G401.6 (cell line): ENCODE results near the gene PAOX.
A peak's percentile ranks its signal among the peaks of the same experiment; 100 is the strongest.

ENCODE experiments used
- FAIRE-seq: peaks from 2 replicates; lab custom pipeline; 2012; peaks lifted over from hg19 to GRCh38; lab: Jason Lieb, UNC

PAOX gene

GRCh38 chr10:133388236-133388972, 9.3 kb downstream of the PAOX start:
- peak; percentile 81 for FAIRE-seq

GRCh38 chr10:133388973-133389818, 10.1 kb downstream of the PAOX start:
- FAIRE-seq = no peak

DNA sequence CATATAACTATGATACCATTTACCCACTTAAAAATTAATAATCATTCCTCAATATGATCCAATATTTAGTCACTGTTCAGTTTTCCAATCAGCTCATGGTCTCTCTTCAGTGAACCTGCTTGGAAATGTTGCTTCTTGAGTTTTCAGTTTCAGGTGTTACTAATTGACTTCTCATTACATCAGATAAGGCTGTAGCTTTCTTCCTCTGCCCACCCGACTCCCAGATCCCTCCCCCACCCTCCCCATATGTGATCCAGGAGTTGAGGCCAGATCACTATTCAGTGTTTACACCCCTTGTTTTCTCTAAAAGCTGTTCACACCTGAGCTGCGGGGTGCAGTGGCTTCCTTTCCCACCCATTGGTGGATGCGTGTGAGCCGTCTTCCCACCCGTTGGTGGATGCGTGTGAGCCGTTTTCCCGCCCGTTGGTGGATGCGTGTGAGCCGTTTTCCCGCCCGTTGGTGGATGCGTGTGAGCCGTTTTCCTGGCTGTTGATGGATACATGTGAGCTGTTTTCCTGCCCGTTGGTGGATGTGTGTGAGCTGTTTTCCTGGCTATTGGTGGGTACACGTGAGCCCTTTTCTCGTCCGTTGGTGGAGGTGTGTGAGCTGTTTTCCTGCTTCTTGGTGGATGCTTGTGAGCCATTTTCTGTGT, 11.7 kb downstream of the PAOX start:
- no peak for FAIRE-seq

DNA sequence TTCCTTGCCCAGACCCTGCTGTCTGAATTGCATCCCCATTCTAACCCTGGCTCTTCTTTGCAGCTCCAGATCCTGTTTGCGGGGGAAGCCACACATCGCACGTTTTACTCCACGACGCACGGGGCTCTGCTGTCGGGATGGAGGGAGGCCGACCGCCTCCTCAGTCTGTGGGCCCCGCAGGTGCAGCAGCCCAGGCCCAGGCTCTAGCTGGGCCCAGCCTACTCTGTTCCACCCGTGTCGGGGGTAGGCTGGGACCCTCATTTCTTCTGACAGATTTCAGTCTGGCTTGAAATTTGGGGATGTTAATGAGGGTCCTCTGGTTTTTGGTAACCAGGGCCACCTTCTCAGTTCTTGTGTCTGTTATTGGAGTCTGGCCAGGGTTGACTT, 12.2 kb downstream of the PAOX start:
- no peak for FAIRE-seq

- FAIRE-seq = no peak
Measured at GRCh38 chr10:133391761-133392518, 12.9 kb downstream of the PAOX start.

- FAIRE-seq = peak; percentile 88
Measured at GRCh38 chr10:133393401-133394063, 14.5 kb downstream of the PAOX start.

DNA sequence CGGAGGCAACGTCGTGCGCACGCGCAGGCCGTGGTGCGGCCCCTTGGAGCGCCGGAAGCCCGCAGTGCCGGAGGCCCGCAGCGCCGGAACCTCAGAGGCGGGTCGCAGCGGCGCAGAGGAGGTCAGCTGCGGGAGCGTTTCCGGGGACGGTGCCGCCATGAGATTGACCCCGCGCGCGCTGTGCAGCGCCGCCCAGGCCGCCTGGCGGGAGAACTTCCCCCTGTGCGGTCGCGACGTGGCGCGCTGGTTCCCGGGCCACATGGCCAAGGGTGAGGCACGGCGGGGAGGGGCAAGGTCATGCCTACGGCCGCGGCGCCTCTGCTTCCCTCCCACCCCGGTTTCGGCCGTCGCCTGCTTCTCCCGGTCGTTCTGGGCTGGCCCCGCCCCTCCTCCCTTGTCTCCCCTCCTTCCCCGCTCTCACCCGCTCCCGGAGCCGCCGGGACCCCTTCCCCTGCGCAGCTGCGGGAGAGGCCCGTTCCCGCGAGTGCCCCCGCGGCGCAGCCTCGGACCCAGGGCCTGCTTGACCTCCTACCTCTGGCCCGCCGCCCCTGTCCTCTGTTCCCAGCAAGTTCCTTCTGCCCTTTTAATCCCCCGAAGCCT, 15.1 kb downstream of the PAOX start, which contains the start of gene MTG1:
Gene MTG1 (plus strand): TSS at position 94 of the 600 bp plus-strand sequence. CDS start 64 bp downstream, at position 158.
- FAIRE-seq = no peak

- no peak for FAIRE-seq
Measured at GRCh38 chr10:133394801-133395221, 15.7 kb downstream of the PAOX start.

GRCh38 chr10:133396035-133396624, 17.1 kb downstream of the PAOX start:
- no peak for FAIRE-seq

- no peak for FAIRE-seq
Measured at GRCh38 chr10:133397938-133398337, 18.9 kb downstream of the PAOX start.

- no peak for FAIRE-seq
Measured at GRCh38 chr10:133399123-133399601, 20.1 kb downstream of the PAOX start.

GRCh38 chr10:133400624-133401424, 21.8 kb downstream of the PAOX start:
- no peak for FAIRE-seq

GRCh38 chr10:133401500-133401899, 22.4 kb downstream of the PAOX start:
- no peak for FAIRE-seq

DNA sequence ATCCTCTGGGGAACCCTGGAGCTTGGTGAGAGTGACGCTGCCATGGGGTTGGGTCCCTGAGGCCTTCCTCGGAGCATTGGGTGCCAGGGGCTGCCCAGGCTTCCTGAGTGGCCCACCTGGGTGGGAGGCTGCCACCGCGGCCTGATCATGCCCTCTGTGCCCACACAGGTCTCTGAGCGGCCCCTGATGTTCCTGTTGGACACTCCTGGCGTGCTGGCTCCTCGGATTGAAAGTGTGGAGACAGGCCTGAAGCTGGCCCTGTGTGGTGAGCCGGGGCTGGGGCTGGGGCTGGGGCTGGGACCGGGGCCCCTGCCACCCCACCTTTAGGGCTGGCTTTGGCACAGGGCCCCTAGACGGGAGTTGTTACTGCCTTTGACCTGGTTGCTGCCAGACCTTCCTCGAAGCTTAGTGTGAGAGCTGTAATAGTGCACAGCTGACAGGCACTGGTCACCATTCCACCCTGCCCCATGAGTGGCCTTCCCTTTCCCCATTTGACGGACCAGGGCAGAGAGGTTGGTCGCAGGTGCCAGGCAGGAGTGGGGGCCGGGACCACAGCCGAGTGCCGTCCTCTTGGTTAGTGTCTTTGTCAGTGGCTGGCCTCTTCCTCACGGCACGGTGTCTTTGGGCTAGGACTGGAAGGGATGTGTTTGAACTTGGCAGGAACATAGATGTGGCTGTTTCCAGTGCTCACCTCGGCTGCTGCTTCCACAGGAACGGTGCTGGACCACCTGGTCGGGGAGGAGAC, 23.1 kb downstream of the PAOX start:
- no peak for FAIRE-seq

- no peak for FAIRE-seq
Measured at GRCh38 chr10:133403359-133403758, 24.3 kb downstream of the PAOX start.

DNA sequence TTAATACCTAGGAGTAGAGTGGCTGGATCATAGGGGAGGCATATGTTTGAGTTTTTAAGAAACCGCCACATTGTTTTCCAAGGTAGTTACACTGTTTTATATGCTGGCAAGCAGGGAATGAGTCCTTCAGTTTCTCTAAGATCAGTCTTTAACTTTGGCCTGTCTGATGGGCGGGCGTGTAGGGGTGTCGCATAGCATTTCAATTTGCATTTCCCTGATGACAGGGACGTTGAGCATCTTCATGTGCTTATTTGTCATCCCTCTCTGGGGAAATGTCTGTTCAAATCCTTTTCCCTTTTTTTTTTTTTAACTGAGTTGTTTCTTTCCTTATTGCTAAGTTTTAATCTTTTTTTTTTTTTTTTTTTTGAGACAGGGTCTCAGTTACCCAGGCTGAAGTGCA, 24.7 kb downstream of the PAOX start:
- FAIRE-seq = no peak

DNA sequence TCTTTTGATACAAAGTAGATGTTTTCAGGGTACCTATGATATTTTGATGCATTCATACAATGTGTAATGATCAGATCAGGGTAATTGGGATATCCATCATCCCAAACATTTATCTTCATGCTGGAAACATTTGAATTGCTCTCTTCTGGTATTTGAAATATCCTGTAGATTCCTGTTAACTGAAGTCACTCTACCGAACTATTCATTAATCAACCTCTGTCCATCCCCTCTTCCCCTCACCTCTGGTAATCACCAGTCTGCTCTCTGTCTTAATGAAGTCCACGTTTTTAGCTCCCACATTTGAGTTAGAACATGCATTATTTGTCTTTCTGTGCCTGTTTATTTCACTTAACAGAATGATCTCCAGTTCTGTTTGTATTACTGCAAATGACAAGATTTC, 26.2 kb downstream of the PAOX start:
- FAIRE-seq = no peak

DNA sequence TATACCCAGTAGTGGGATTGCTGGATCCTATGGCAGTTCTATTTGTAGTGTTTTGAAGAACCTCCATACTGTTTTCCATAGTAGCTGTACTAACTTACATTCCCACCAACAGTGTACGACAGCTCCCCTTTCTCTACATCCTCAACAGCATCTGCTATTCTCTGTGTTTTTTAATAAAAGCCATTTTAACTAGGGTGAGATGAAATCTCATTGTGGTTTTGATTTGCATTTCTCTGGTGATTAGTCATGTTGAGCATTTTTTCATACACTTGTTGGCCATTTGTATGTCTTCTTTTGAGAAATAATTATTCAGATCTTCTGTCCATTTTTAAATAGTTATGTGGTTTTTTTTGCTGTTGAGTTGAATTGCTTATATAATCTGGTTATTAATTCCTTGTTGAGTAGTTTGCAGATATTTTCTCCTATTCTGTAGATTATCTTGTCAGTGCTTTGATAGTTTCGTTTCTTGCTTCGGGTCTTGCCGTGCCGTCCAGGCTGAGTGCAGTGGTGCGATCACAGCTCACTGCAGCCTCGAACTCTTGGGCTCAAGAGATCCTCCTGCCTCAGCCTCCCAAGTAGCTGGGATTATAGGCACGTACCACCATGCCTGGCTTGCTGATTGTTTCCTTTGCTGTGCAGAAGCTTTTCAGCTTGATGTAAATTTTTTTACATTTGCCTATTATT, 26.9 kb downstream of the PAOX start:
- no peak for FAIRE-seq
